D721Med (cell line): Measurements from ENCODE around the gene PITPNB.

Source experiments
- DNase-seq: peaks from one replicate; pipeline ENCODE4 v3.0.0; 2011; ENCODE audit warnings: low spot score; ENCODE audit not compliant: insufficient read length
- FAIRE-seq: peaks from 2 replicates; lab custom pipeline; 2011; peaks lifted over from hg19 to GRCh38; lab: Jason Lieb, UNC
- CTCF ChIP-seq: IDR thresholded peaks from 2 replicates; pipeline ENCODE4 v1.5.1; 2012; ENCODE audit warnings: mild to moderate bottlenecking, control low read depth; ENCODE audit not compliant: insufficient read depth; ENCODE audit errors: missing control alignments

The PITPNB gene

GRCh38 chr22:27863001-27863400, 56.1 kb downstream of the PITPNB start:
- FAIRE-seq, result no peak
- DNase-seq, result no peak
- no peak for TF ChIP-seq CTCF

GRCh38 chr22:27859336-27859735, 59.7 kb downstream of the PITPNB start:
- FAIRE-seq (no peak), DNase-seq (no peak)
- no peak for TF ChIP-seq CTCF

- DNase-seq, result no peak
- FAIRE-seq, result no peak
- TF ChIP-seq CTCF, result no peak
These were observed 60.4 kb downstream of the PITPNB start for GRCh38 chr22:27858626-27859025.

- DNase-seq (no peak), FAIRE-seq (no peak)
- TF ChIP-seq CTCF, result no peak
These were observed 61.6 kb downstream of the PITPNB start for GRCh38 chr22:27857443-27857842.

- no peak for TF ChIP-seq CTCF
- FAIRE-seq (no peak), DNase-seq (no peak)
These were observed 62.7 kb downstream of the PITPNB start for GRCh38 chr22:27856386-27856785.

- no peak for DNase-seq
- FAIRE-seq, result no peak
- TF ChIP-seq CTCF, result no peak
These were observed 65.6 kb downstream of the PITPNB start for GRCh38 chr22:27853424-27853823.

- FAIRE-seq (no peak), DNase-seq (no peak)
- no peak for TF ChIP-seq CTCF
These were observed 66.9 kb downstream of the PITPNB start for GRCh38 chr22:27851974-27852746.
